Activated naive CD4-positive, alpha-beta T cell treated with anti-CD3 and anti-CD28 coated beads for 36 hours (primary cell): ENCODE data around the gene SLC35B2. TPM values are rescaled to one million over a fixed set of nuclear protein-coding genes. Genes with fewer than 3 reads are reported as not detected.

Experiments used
- CTCF ChIA-PET: fragments of 350-600 bp; sonication (Branson Sonifier 250); formaldehyde crosslinking; loops from one replicate; lab custom pipeline; 2021; ENCODE audit warnings: antibody characterized with exemption; lab: Charles Lee
- DNase-seq: peaks from one replicate; pipeline ENCODE4 v3.0.0-alpha.2; 2020
- H3K27ac Mint-ChIP-seq: one replicate; pipeline ENCODE4 v1.8.0; 2021; ENCODE audit warnings: mild to moderate bottlenecking, mixed read lengths
- H3K27me3 Mint-ChIP-seq: one replicate; pipeline ENCODE4 v1.8.0; 2021; ENCODE audit warnings: low read depth, mixed read lengths
- H3K36me3 Mint-ChIP-seq: one replicate; pipeline ENCODE4 v1.8.0; 2021; ENCODE audit warnings: low read depth, mixed read lengths
- H3K4me1 Mint-ChIP-seq: one replicate; pipeline ENCODE4 v1.8.0; 2021; ENCODE audit warnings: low read depth, mixed read lengths
- H3K4me3 Mint-ChIP-seq: one replicate; pipeline ENCODE4 v1.8.0; 2021; ENCODE audit warnings: mild to moderate bottlenecking, moderate library complexity, mixed read lengths
- H3K9me3 Mint-ChIP-seq: one replicate; pipeline ENCODE4 v1.8.0; 2021; ENCODE audit warnings: mixed read lengths
- intact Hi-C: fragments of 100-400 bp; cut with micrococcal nuclease; formaldehyde crosslinking; loops from one replicate; pipeline ENCODE4 v1.15.1; 2023
- total RNA-seq, 2 experiments: library from RNA; stranded (reverse); gene quantifications; one replicate each; pipeline ENCODE4 v1.2.3, GENCODE V29; 2021

SLC35B2 gene
- total RNA-seq, 2 experiments from 2014 or later = 7.2 to 7.3 TPM

GRCh38 chr6:44247338-44248302 lies 9.7 kb downstream of the SLC35B2 start:
- CTCF ChIA-PET = interaction anchor here (1.3 to 8.0 kb wide), 6 partner anchors 8 to 75 kb away, joined by 3 to 66 read pairs (median 6); partner anchors contain the start of gene SLC35B2

GRCh38 chr6:44246663-44247337 lies 10.5 kb downstream of the SLC35B2 start, which contains the start of gene HSP90AB1:
HSP90AB1 (plus strand) TSS chr6:44247101; CDS start chr6:44248630, 1,529 bp downstream.
- Mint-ChIP-seq H3K9me3 (no peaks in the 10 kb centered on the region), H3K27me3 (peaks cover 4% of the 10 kb centered on the region), H3K27ac (peak within 1 kb of the TSS; percentile 97), H3K36me3 (peaks cover 50% of the 10 kb centered on the region), H3K4me1 (peaks cover 46% of the 10 kb centered on the region), H3K4me3 (peak within 1 kb of the TSS; percentile 95)
- intact Hi-C loops = loop anchor here (1.0 kb wide), 8 partner anchors 9 to 617 kb away; partner anchors contain the start of genes AARS2, GTPBP2, NFKBIE and SLC29A1
- CTCF ChIA-PET = interaction anchor here (1.2 to 8.0 kb wide), 7 partner anchors 9 to 74 kb away, joined by 3 to 66 read pairs (median 5); partner anchors contain the start of gene SLC35B2
- DNase-seq = peak; percentile 99

More at GRCh38 chr6:44247338-44248302, 9.7 kb downstream of the SLC35B2 start:
- DNase-seq = peak; percentile 92
- H3K27me3 Mint-ChIP-seq = peaks cover 4% of the 10 kb centered on the region
- intact Hi-C loops = loop anchor here (1.0 kb wide), 3 partner anchors 9 to 66 kb away; partner anchors contain the start of genes AARS2 and SLC29A1
- H3K9me3 Mint-ChIP-seq = no peaks in the 10 kb centered on the region
- peaks cover 52% of the 10 kb centered on the region for H3K4me1 Mint-ChIP-seq
- H3K36me3 Mint-ChIP-seq = peaks cover 57% of the 10 kb centered on the region
- H3K27ac Mint-ChIP-seq = peak overlapping the region; percentile 97
- peak overlapping the region; percentile 95 for H3K4me3 Mint-ChIP-seq

- intact Hi-C loops = loop anchor here (1.0 kb wide), 5 partner anchors 9 to 617 kb away; partner anchors contain the start of genes GTPBP2 and NFKBIE
- CTCF ChIA-PET = interaction anchor here (0.6 to 8.0 kb wide), 11 partner anchors 9 to 204 kb away, joined by 3 to 66 read pairs (median 4); partner anchors contain the start of gene SLC35B2
- no peaks in the 10 kb centered on the region for H3K9me3 Mint-ChIP-seq
- H3K27ac Mint-ChIP-seq = peak overlapping the region; percentile 97
- H3K27me3 Mint-ChIP-seq = peaks cover 4% of the 10 kb centered on the region
- peaks cover 43% of the 10 kb centered on the region for H3K36me3 Mint-ChIP-seq
- peaks cover 40% of the 10 kb centered on the region for H3K4me1 Mint-ChIP-seq
- peak; percentile 82 for DNase-seq
- peak overlapping the region; percentile 95 for H3K4me3 Mint-ChIP-seq
Observed at GRCh38 chr6:44245912-44246662, 11.2 kb downstream of the SLC35B2 start.

DNA sequence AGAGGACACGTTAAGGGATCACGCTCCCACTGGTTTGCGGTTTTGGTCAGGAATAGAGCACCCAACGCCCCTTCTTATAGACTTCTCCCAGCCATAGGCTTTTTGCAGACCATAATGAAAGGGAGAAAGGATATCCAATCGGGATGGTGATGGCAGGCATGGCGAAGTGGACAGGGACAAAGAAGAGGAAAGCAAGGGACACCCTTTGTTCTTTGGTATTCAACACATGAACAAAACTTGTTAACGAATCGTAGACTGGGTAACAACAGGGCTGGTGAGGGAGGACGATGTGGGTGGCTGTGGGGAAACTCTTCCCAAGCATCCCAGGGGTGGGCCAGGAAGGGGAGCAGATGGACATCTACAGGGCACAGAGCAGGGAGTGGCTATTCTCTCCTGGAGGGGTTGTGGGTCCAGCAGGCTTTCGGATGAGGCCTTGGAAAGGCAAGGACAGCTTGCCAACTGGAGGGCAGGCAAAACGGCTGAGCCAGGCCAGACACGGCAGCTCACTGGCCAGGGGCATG lies 11.9 kb downstream of the SLC35B2 start:
- peaks cover 34% of the 10 kb centered on the region for H3K4me1 Mint-ChIP-seq
- intact Hi-C loops = no loop called here
- peak overlapping the region; percentile 95 for H3K4me3 Mint-ChIP-seq
- DNase-seq = no peak
- CTCF ChIA-PET = interaction anchor here (0.6 to 8.0 kb wide), 8 partner anchors 8 to 204 kb away, joined by 3 to 66 read pairs (median 4); partner anchors contain the start of gene SLC35B2
- H3K27ac Mint-ChIP-seq = peak overlapping the region; percentile 97
- H3K36me3 Mint-ChIP-seq = peaks cover 36% of the 10 kb centered on the region
- no peaks in the 10 kb centered on the region for H3K9me3 Mint-ChIP-seq
- peaks cover 4% of the 10 kb centered on the region for H3K27me3 Mint-ChIP-seq

DNA sequence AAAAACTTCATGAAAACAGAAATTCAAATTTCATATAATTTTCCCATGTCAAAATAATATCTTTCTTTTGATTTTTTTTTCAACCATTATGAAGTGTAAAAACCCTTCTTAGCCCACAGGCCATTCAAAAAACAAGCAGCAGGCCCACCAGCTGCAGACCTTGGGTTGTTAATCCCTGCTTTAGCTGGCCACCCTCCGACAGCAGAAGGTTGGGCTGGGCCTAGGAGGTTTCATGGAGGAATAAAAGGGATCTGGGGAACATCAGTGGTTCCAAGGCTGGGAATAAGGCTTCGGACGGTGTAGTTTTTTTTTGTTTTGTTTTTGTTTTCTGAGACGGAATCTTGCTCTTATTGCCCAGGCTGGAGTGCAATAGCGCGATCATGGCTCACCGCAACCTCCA lies 14.0 kb downstream of the SLC35B2 start:
- peaks cover 16% of the 10 kb centered on the region for H3K4me1 Mint-ChIP-seq
- CTCF ChIA-PET = interaction anchor here (0.5 to 8.0 kb wide), 6 partner anchors 9 to 70 kb away, joined by 3 to 66 read pairs (median 6); partner anchors contain the start of gene SLC35B2
- intact Hi-C loops = no loop called here

GRCh38 chr6:44238687-44239350 lies 18.5 kb downstream of the SLC35B2 start:
- Mint-ChIP-seq H3K4me3 (peak overlapping the region; percentile 78), H3K27ac (no peak overlapping the region), H3K4me1 (peaks cover 14% of the 10 kb centered on the region), H3K27me3 (no peaks in the 10 kb centered on the region), H3K36me3 (peaks cover 4% of the 10 kb centered on the region), H3K9me3 (no peaks in the 10 kb centered on the region)
- intact Hi-C loops = loop anchor here (1.0 to 5.0 kb wide), 2 partner anchors 67 to 142 kb away; no protein-coding TSS in a partner anchor
- no peak for DNase-seq
- CTCF ChIA-PET = interaction anchor here (0.6 to 6.0 kb wide), 3 partner anchors 12 to 66 kb away, joined by 3 to 77 read pairs (median 14); partner anchors contain the start of gene SLC29A1

More for the DNA sequence above, 14.0 kb downstream of the SLC35B2 start:
- no peak for DNase-seq
- no peaks in the 10 kb centered on the region for H3K9me3 Mint-ChIP-seq
- peaks cover 15% of the 10 kb centered on the region for H3K36me3 Mint-ChIP-seq
- no peak overlapping the region for H3K27ac Mint-ChIP-seq
- H3K27me3 Mint-ChIP-seq = peaks cover 4% of the 10 kb centered on the region
- H3K4me3 Mint-ChIP-seq = no peak overlapping the region

GRCh38 chr6:44237813-44238433 lies 19.4 kb downstream of the SLC35B2 start:
- no peaks in the 10 kb centered on the region for H3K9me3 Mint-ChIP-seq
- CTCF ChIA-PET = interaction anchor here (0.7 to 6.0 kb wide), 10 partner anchors 8 to 141 kb away, joined by 3 to 77 read pairs (median 6); partner anchors contain the start of genes HSP90AB1 and SLC29A1
- H3K27me3 Mint-ChIP-seq = no peaks in the 10 kb centered on the region

GRCh38 chr6:44237021-44237812 lies 20.1 kb downstream of the SLC35B2 start:
- intact Hi-C loops = loop anchor here (1.0 to 5.0 kb wide), 3 partner anchors 9 to 140 kb away; no protein-coding TSS in a partner anchor
- no peaks in the 10 kb centered on the region for H3K9me3 Mint-ChIP-seq
- peak overlapping the region; percentile 78 for H3K4me3 Mint-ChIP-seq
- peak overlapping the region; percentile 87 for H3K27ac Mint-ChIP-seq
- peaks cover 14% of the 10 kb centered on the region for H3K4me1 Mint-ChIP-seq
- CTCF ChIA-PET = interaction anchor here (0.5 to 6.0 kb wide), 12 partner anchors 8 to 141 kb away, joined by 3 to 77 read pairs (median 6); partner anchors contain the start of genes HSP90AB1 and SLC29A1
- peaks cover 10% of the 10 kb centered on the region for H3K36me3 Mint-ChIP-seq
- peak; percentile 85 for DNase-seq
- no peaks in the 10 kb centered on the region for H3K27me3 Mint-ChIP-seq

More at GRCh38 chr6:44237813-44238433, 19.4 kb downstream of the SLC35B2 start:
- Mint-ChIP-seq H3K4me3 (peak overlapping the region; percentile 78), H3K36me3 (peaks cover 6% of the 10 kb centered on the region), H3K27ac (peak overlapping the region; percentile 87), H3K4me1 (peaks cover 14% of the 10 kb centered on the region)
- intact Hi-C loops = loop anchor here (1.0 to 5.0 kb wide), 4 partner anchors 8 to 141 kb away; no protein-coding TSS in a partner anchor
- DNase-seq = peak; percentile 77

- Mint-ChIP-seq H3K27me3 (no peaks in the 10 kb centered on the region), H3K4me1 (peaks cover 13% of the 10 kb centered on the region), H3K36me3 (peaks cover 17% of the 10 kb centered on the region), H3K4me3 (no peak overlapping the region), H3K9me3 (no peaks in the 10 kb centered on the region), H3K27ac (no peak overlapping the region)
- CTCF ChIA-PET = interaction anchor here (0.6 to 6.0 kb wide), 14 partner anchors 8 to 150 kb away, joined by 3 to 77 read pairs (median 4); partner anchors contain the start of gene SLC29A1
- no peak for DNase-seq
- intact Hi-C loops = loop anchor here (5.0 kb wide), 1 partner anchor 139 kb away; no protein-coding TSS in a partner anchor
Observed at GRCh38 chr6:44235891-44236516, 21.3 kb downstream of the SLC35B2 start.
